LNCAP (cell line): Measurements from ENCODE around the gene AEBP1.

ENCODE experiments used
- TF ChIP-seq, protein P1 (sequence below): fragments of 450-650 bp; IDR thresholded peaks from 2 replicates; pipeline ENCODE4 v1.5.1; 2017; ENCODE audit warnings: mild to moderate bottlenecking

Gene AEBP1

GRCh38 chr7:44101303-44101965, 2.7 kb upstream of the AEBP1 start:
- TF ChIP-seq, protein P1, sequence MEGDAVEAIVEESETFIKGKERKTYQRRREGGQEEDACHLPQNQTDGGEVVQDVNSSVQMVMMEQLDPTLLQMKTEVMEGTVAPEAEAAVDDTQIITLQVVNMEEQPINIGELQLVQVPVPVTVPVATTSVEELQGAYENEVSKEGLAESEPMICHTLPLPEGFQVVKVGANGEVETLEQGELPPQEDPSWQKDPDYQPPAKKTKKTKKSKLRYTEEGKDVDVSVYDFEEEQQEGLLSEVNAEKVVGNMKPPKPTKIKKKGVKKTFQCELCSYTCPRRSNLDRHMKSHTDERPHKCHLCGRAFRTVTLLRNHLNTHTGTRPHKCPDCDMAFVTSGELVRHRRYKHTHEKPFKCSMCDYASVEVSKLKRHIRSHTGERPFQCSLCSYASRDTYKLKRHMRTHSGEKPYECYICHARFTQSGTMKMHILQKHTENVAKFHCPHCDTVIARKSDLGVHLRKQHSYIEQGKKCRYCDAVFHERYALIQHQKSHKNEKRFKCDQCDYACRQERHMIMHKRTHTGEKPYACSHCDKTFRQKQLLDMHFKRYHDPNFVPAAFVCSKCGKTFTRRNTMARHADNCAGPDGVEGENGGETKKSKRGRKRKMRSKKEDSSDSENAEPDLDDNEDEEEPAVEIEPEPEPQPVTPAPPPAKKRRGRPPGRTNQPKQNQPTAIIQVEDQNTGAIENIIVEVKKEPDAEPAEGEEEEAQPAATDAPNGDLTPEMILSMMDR = no peak

DNA sequence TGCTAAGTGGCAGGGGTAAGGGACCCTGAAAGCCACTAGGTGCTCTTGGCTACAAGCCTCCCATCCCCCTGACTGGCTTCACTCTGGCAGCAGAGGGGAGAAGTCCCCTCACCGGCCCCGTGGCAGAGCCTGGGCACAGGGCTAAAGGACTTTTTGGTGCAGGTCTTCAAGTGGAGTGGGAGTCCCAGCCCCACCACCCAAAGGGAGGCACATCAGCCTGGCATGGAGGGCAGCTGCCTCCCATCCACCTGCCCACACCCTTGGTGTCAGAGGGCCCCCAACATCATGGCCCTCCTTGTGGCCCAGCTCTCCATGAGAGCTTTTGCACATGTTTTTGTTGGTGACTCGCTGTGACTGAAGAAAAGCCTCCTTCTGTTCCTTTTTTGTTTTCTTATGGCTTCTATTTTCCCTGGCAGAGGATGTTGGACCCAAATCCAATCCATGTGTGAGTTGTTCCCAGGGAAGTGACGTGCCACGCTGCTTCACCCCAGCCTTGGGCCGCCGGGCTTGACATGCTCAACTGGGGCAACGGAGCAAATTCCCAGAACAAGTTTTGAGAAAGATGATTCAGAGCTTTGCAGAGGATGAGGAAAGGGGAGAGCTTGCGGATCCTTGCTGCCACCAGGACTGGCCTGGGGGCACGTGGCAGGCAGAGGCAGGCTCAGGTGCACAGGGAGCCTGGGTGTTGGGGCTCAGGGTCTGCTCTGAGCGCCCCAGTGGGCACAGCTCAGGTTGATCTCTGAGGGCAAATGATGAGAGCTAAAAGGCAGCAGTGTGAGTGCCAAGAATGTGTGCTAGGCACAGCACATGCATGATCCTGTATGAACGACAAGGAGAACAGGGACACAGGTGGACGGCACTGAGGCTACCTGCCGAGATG, 1.9 kb upstream of the AEBP1 start:
- TF ChIP-seq, protein P1 = no peak

DNA sequence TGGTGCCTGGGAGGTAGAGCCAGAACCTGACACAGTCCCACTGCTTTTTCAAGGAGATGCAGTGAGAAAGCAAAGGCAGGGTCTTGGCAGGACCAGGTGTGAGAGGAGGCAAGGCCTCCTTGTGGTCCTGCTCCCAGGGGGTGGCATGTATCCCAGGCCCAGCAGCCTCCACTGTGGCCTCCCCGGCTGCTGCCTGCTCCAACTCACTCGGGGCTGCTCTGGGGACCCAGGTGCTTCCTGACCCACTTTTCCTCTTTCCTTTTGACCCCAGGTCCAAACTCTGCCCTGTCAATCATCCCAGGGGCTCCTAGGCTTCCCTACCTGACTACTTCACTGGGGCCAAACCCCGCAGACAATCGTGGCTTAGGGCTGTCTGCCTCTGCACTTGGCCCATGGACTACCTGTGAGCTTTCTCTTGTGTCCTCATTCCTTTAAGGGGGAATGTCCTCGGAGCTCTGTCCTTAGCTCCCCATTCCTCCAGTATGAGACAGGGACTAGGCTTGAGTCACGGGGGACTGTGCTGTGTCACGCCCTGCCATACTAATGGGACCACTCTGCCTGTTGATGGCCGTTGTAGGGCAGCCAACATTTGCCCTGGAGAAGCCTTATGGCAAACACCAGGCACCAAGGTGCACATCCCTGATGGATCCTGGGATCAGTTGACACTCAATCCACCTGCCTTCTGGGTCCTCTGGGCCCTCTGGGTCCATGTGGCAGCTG, 1.1 kb upstream of the AEBP1 start:
- TF ChIP-seq, protein P1 = no peak

DNA sequence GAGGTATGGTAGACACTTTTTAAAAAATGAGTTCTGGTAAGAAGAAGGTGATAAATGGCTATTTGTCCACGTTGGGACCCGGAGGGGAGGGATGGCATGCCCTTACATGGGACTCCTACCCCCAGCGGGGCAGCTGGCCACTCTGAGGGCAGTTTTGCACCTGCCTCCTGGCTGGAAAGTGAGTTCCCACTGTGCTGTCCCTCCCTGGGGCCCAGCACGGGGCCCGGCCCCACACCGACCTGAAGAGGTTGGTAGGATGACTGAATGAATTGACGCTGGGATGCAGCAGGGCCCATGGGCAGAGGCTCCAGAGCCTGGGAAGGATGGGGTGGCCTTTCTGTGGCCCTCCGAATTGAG, 601 bp upstream of the AEBP1 start:
- TF ChIP-seq, protein P1 = no peak

DNA sequence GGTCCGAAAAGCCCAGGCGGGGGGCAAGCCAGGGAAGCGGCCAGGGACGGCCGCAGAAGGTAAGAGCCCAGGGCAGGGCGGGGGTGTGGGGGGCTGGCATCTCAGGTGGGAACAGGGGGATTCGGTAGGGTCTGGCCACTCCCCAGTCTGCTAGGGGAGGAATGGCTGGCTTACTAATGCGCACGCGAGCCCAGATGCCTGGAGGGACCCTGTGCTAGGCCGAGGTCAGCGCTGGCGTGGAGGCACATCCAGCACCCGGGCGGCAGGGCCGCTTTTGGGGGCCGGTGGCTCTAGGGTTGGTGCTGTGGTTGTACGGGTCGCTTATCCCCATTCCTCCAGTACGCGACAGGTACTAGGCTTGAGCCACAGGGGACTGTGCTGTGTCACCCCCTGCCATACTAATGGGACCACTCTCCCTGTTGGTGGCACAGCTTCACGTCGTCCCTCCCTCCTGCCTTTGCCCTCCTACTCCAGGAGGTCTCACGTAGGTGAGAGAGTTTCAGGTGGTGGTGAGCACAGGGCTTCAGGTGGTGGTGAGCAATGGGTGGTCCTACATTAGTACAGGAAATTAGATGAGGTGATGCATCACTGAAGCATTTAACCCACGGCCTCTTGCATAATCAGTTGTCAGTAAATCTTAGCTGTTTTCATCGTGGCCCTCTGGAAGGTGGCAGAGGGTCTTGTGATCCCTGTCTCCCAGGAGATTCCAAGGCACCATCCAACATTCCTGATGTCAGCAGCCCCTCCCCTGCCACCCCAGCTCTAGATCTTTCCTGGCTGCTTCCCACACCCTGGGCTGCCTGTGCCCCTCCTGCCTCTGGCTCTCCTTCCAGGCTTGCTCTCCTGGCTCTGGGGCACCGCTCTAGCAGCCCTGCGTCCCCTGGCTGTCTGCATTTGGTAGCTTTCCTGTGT, 971 bp downstream of the AEBP1 start:
- TF ChIP-seq, protein P1 = no peak

DNA sequence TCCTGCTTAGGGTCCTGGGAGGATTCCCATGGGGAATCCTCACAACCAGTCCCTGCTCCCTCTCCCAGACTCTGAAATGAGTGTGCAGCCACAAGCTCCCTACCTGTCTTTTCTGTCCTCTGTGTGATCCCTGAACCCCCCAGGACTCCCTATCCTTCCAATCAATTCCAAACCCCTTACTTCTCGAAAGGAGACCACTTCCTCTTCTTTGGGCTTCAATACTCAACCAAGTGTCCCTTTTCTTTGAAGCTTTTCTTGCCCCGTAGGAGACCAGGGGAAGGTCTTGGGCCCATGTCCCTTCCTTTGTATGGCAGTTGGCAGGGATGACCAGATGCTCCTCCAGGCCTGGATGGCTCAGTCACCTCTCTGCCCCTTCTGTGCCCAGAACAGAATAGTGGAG, 1.7 kb downstream of the AEBP1 start:
- TF ChIP-seq, protein P1 = no peak
